Transverse colon (tissue), 3 donors: ENCODE data around the gene FSCN2.

Source experiments
- EP300 ChIP-seq: sonication (generic); formaldehyde crosslinking; IDR thresholded peaks from one replicate; pipeline ENCODE4 v1.6.1; 2017; ENCODE audit warnings: antibody characterized with exemption, low read depth
- POLR2A ChIP-seq: fragments of 450-650 bp; IDR thresholded peaks from one replicate; pipeline ENCODE4 v1.6.1; 2016; ENCODE audit warnings: antibody characterized with exemption, mild to moderate bottlenecking, moderate library complexity
- TF ChIP-seq, protein P1 (sequence below), 5 experiments: fragments of 200-600 bp in 3 of 5; fragments of 450-650 bp in 2 of 5; sonication (generic) in 3 of 5; IDR thresholded peaks; 1 replicate in 2 of 5; 2 replicates in 3 of 5; pipeline ENCODE4 v1.5.1; 2016 to 2017; ENCODE audit warnings: antibody characterized with exemption in 5 of 5, inconsistent platforms in 3 of 5, mild to moderate bottlenecking in 2 of 5, moderate library complexity in 1 of 5

DNA sequence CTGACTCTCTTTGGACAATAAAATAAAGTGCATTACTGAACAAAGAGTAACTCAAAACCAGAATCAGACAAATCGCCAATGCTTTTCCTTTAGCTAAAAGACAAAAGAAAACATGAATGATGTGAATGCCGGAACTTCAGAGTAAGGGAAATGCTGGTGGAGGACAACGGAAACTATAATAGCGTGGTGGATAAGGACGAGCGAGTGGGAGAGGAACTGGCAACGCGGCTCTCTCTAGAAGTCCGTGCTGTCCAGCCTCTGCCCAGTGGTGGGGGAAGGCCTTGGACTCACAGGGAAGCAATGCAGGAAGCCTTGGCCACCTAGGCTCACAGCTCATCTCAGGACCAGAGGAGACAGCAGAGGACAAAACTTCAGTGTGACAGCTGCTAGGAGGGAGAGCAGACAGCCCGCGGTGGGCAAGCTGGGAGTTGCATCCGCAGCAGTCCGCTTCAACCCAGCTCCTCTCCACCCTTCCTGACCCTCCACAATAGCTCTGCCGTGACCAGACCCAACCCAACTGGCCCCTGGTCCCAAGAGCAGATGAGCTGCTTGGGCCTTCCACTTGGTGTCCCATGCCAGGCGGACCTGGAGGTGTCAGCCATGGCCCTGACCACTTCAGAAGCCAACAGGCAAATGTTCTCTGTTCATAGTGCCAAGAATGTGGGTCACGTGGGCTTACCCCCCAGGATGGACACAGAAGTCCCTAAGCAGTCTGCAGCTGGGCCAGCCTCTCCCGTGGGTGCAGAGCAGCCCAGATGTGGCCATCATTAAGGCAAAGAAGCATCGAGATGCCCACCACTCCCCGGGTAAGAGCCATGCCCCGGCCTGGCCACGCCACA lies 29.3 kb downstream of the FSCN2 start:
- TF ChIP-seq, protein P1, sequence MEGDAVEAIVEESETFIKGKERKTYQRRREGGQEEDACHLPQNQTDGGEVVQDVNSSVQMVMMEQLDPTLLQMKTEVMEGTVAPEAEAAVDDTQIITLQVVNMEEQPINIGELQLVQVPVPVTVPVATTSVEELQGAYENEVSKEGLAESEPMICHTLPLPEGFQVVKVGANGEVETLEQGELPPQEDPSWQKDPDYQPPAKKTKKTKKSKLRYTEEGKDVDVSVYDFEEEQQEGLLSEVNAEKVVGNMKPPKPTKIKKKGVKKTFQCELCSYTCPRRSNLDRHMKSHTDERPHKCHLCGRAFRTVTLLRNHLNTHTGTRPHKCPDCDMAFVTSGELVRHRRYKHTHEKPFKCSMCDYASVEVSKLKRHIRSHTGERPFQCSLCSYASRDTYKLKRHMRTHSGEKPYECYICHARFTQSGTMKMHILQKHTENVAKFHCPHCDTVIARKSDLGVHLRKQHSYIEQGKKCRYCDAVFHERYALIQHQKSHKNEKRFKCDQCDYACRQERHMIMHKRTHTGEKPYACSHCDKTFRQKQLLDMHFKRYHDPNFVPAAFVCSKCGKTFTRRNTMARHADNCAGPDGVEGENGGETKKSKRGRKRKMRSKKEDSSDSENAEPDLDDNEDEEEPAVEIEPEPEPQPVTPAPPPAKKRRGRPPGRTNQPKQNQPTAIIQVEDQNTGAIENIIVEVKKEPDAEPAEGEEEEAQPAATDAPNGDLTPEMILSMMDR (IDR thresholded peaks at IDR 0.05) = no peak
- TF ChIP-seq POLR2A (no peak), EP300 (no peak)
